SK-N-SH treated with all-trans-retinoic acid at 6 μM for 48 hours (cell line): ENCODE results near the gene TLCD2.

Source experiments
- CREB5 ChIP-seq: fragments of 250-450 bp; sonication (Bioruptor Pico); IDR thresholded peaks from 2 replicates; pipeline ENCODE4 v1.5.1; 2020; ENCODE audit warnings: low read depth, mild to moderate bottlenecking, moderate library complexity
- CSRNP3 ChIP-seq: fragments of 250-450 bp; sonication (Bioruptor Pico); IDR thresholded peaks from 2 replicates; pipeline ENCODE4 v1.5.1; 2021; ENCODE audit warnings: mild to moderate bottlenecking, moderate library complexity
- GLIS3 ChIP-seq: fragments of 250-450 bp; sonication (Bioruptor Pico); IDR thresholded peaks from 2 replicates; pipeline ENCODE4 v1.5.0; 2020; ENCODE audit warnings: mild to moderate bottlenecking, moderate library complexity
- PATZ1 ChIP-seq: fragments of 250-450 bp; sonication (Bioruptor Pico); IDR thresholded peaks from 2 replicates; pipeline ENCODE4 v1.8.0; 2020; ENCODE audit warnings: mild to moderate bottlenecking, moderate library complexity, borderline replicate concordance
- RARB ChIP-seq: fragments of 250-450 bp; sonication (Bioruptor Pico); IDR thresholded peaks from 2 replicates; pipeline ENCODE4 v1.8.0; 2021; ENCODE audit warnings: mild to moderate bottlenecking, moderate library complexity
- ZFP3 ChIP-seq: fragments of 250-450 bp; sonication (Bioruptor Pico); IDR thresholded peaks from 2 replicates; pipeline ENCODE4 v1.5.0; 2020; ENCODE audit warnings: mild to moderate bottlenecking, moderate library complexity
- ZNF8 ChIP-seq: fragments of 450-650 bp; formaldehyde crosslinking; IDR thresholded peaks from 2 replicates; pipeline ENCODE4 v1.5.0; 2020; ENCODE audit warnings: mild to moderate bottlenecking, moderate library complexity

- no peak for TF ChIP-seq PATZ1 (CRISPR knock-in tag)
- TF ChIP-seq CREB5 (CRISPR knock-in tag), result no peak
- no peak for TF ChIP-seq ZNF8 (CRISPR knock-in tag)
- TF ChIP-seq ZFP3 (CRISPR knock-in tag), result no peak
- no peak for TF ChIP-seq RARB (CRISPR knock-in tag)
- TF ChIP-seq GLIS3 (CRISPR knock-in tag), result no peak
- no peak for TF ChIP-seq CSRNP3 (CRISPR knock-in tag)
Observed at GRCh38 chr17:1745513-1746020, 35.4 kb upstream of the TLCD2 start.
